K562 (cell line): Measurements from ENCODE around the gene GP1BB. TPM values are rescaled to one million over a fixed set of nuclear protein-coding genes. Genes with fewer than 3 reads are reported as not detected.

Experiments used
- ARHGAP35 ChIP-seq: fragments of 450-650 bp; IDR thresholded peaks from 2 replicates; pipeline ENCODE4 v1.6.1; 2018; ENCODE audit not compliant: partially characterized antibody
- CHD1 ChIP-seq: fragments of 200-600 bp; sonication (generic); IDR thresholded peaks from one replicate; pipeline ENCODE4 v1.6.1; 2012; ENCODE audit warnings: mild to moderate bottlenecking, moderate library complexity, low read length, inconsistent platforms
- FOS ChIP-seq: IDR thresholded peaks from 3 replicates; pipeline ENCODE4 v1.6.1; 2011; ENCODE audit not compliant: insufficient read length; ENCODE audit errors: extremely low read depth
- GABPB1 ChIP-seq: sonication (generic); formaldehyde crosslinking; IDR thresholded peaks from 2 replicates; pipeline ENCODE4 v1.8.0; 2022; ENCODE audit warnings: mild to moderate bottlenecking, missing genetic modification reagents
- GTF2E2 ChIP-seq: fragments of 200-800 bp; sonication (Bioruptor generic); IDR thresholded peaks from 2 replicates; pipeline ENCODE4 v1.6.1; 2016; ENCODE audit warnings: missing genetic modification characterization, missing compliant biosample characterization
- MTA1 ChIP-seq: fragments of 450-650 bp; IDR thresholded peaks from 2 replicates; pipeline ENCODE4 v1.6.1; 2017; ENCODE audit warnings: borderline replicate concordance
- NFE2L1 ChIP-seq: fragments of 450-650 bp; IDR thresholded peaks from 2 replicates; pipeline ENCODE4 v1.6.1; 2016; ENCODE audit warnings: missing genetic modification characterization, low read depth, mild to moderate bottlenecking, missing compliant biosample characterization, moderate library complexity, borderline replicate concordance
- SOX6 ChIP-seq: fragments of 450-650 bp; IDR thresholded peaks from 2 replicates; pipeline ENCODE4 v1.6.1; 2014; ENCODE audit warnings: mild to moderate bottlenecking
- ZNF124 ChIP-seq: sonication (generic); formaldehyde crosslinking; IDR thresholded peaks from 2 replicates; pipeline ENCODE4 v1.8.1; 2022; ENCODE audit warnings: missing genetic modification reagents
- ZNF347 ChIP-seq: fragments of 450-650 bp; formaldehyde crosslinking; IDR thresholded peaks from 2 replicates; pipeline ENCODE4 v1.4.0; 2020; ENCODE audit warnings: low read depth, mild to moderate bottlenecking, moderate library complexity
- polyA plus RNA-seq, 8 experiments: library from polyadenylated mRNA; depleted of rRNA in 4 of 8; stranded (reverse) in 5 of 8; unstranded in 3 of 8; fragments of >200 nt; fragmentation: Nextera tagmentation in 2 of 8; fragmentation: Illumina TruSeq in 1 of 8; extraction: Ambion mirVana in 2 of 8; extraction: Trizol in 1 of 8; gene quantifications; 2 replicates each; pipeline versions ENCODE4 v1.2.1 to v1.2.3, GENCODE V29; 2011 to 2014; ENCODE audit warnings: inconsistent platforms in 1 of 8, missing spikeins in 1 of 8
- total RNA-seq, 7 experiments: library from RNA; depleted of rRNA in 6 of 7; stranded (reverse); fragments of >200 nt in 6 of 7; fragmentation: Illumina TruSeq in 2 of 7; extraction: Trizol in 2 of 7; gene quantifications; 2 replicates each; pipeline versions ENCODE4 v1.2.1 to v1.2.3, GENCODE V29; 2011 to 2021; ENCODE audit warnings: low replicate concordance in 1 of 7
- TF ChIP-seq, protein P1 (sequence below): fragments of 450-650 bp; IDR thresholded peaks from 2 replicates; pipeline ENCODE4 v1.6.1; 2017; ENCODE audit warnings: antibody characterized with exemption, mild to moderate bottlenecking
- TF ChIP-seq, protein P2 (sequence below), 3 experiments: IDR thresholded peaks in 2 of 3; conservative IDR thresholded peaks in 1 of 3; 2 replicates each; pipeline ENCODE4 v1.5.1; 2011 to 2012; ENCODE audit warnings: low read length in 3 of 3, mild to moderate bottlenecking in 3 of 3, control low read depth in 2 of 3, improper control_type of control experiment in 1 of 3, inconsistent platforms in 1 of 3, low read depth in 1 of 3, mixed read lengths in 1 of 3, moderate library complexity in 1 of 3; ENCODE audit not compliant: insufficient read depth in 2 of 3
- TF ChIP-seq, protein P3 (sequence below): sonication (generic); formaldehyde crosslinking; IDR thresholded peaks from 2 replicates; pipeline ENCODE4 v1.8.0; 2022; ENCODE audit warnings: mild to moderate bottlenecking, missing genetic modification reagents
- TF ChIP-seq, protein P4 (sequence below), 2 experiments: IDR thresholded peaks; 2 replicates each; pipeline ENCODE4 v1.6.1; 2011; ENCODE audit warnings: borderline replicate concordance in 1 of 2, control low read depth in 1 of 2, low read depth in 1 of 2, low read length in 1 of 2, mild to moderate bottlenecking in 1 of 2, mixed read lengths in 1 of 2, moderate library complexity in 1 of 2; ENCODE audit not compliant: insufficient read depth in 1 of 2, insufficient read length in 1 of 2, poor library complexity in 1 of 2, severe bottlenecking in 1 of 2; ENCODE audit errors: extremely low read depth in 1 of 2
- TF ChIP-seq, protein P5 (sequence below): fragments of 250-450 bp; sonication (Bioruptor Pico); IDR thresholded peaks from 2 replicates; pipeline ENCODE4 v1.8.0; 2022; ENCODE audit warnings: inconsistent platforms

GP1BB gene
- total and polyA plus RNA-seq, 9 of the 15 experiments (the other 6 are each of a cell fraction or from before 2014, with no cell fraction given) = 0.69 to 162 (median 2.8) TPM

DNA sequence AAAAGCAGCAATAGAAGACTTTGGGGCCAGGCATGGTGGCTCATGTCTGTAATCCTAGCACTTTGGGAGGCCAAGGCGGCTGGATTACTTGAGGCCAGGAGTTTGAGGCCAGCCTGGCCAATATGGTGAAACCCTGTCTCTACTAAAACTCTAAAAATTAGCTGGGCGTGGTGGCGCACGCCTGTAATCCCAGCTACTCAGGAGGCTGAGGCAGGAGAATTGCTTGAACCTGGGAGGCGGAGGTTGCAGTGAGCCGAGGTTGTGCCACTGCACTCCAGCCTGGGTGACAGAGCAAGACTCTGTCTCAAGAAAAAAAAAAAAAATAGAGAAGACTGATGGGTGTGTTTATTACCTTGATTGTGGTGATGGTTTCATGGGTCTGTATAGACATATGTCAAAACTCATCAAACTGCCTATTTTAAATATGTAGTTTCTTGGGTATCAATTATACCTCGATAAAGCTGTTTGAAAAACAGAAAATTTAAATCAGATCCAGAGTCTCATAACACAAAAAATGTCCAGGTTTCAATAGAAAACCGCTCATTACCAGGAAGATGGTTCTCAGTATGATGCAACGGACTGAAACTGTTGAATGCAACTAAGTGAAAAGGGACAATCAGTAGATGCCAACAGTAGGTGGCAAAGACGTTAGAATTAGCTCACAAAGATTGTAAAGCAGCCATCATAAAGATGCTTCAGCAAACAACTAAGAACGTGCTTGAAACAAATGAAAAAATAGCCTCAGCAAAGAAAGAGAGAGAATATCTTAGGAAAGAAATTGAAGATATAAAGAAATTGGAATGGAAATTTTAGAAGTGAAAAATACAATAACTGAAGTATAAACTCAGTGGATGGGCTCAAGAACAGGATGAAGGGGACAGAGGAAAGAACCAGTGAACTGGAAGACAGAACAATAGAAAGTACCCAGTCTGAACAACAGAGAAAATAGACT is 42.2 kb upstream of the GP1BB start (continued):
- TF ChIP-seq, protein P1, sequence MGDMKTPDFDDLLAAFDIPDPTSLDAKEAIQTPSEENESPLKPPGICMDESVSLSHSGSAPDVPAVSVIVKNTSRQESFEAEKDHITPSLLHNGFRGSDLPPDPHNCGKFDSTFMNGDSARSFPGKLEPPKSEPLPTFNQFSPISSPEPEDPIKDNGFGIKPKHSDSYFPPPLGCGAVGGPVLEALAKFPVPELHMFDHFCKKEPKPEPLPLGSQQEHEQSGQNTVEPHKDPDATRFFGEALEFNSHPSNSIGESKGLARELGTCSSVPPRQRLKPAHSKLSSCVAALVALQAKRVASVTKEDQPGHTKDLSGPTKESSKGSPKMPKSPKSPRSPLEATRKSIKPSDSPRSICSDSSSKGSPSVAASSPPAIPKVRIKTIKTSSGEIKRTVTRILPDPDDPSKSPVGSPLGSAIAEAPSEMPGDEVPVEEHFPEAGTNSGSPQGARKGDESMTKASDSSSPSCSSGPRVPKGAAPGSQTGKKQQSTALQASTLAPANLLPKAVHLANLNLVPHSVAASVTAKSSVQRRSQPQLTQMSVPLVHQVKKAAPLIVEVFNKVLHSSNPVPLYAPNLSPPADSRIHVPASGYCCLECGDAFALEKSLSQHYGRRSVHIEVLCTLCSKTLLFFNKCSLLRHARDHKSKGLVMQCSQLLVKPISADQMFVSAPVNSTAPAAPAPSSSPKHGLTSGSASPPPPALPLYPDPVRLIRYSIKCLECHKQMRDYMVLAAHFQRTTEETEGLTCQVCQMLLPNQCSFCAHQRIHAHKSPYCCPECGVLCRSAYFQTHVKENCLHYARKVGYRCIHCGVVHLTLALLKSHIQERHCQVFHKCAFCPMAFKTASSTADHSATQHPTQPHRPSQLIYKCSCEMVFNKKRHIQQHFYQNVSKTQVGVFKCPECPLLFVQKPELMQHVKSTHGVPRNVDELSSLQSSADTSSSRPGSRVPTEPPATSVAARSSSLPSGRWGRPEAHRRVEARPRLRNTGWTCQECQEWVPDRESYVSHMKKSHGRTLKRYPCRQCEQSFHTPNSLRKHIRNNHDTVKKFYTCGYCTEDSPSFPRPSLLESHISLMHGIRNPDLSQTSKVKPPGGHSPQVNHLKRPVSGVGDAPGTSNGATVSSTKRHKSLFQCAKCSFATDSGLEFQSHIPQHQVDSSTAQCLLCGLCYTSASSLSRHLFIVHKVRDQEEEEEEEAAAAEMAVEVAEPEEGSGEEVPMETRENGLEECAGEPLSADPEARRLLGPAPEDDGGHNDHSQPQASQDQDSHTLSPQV = no peak; the same call in 1 of the 2 replicates
- TF ChIP-seq ZNF347 (CRISPR knock-in tag) (no peak), GTF2E2 (tag) (peak; percentile 96), GABPB1 (CRISPR knock-in tag) (no peak), CHD1 (no peak), MTA1 (peak; percentile 12; the same call in 1 of the 2 replicates), ZNF124 (CRISPR knock-in tag) (no peak), FOS (no peak), ARHGAP35 (no peak), SOX6 (peak; percentile 76), NFE2L1 (tag) (peak; percentile 12; the same call in 1 of the 2 replicates)
- TF ChIP-seq, protein P2, sequence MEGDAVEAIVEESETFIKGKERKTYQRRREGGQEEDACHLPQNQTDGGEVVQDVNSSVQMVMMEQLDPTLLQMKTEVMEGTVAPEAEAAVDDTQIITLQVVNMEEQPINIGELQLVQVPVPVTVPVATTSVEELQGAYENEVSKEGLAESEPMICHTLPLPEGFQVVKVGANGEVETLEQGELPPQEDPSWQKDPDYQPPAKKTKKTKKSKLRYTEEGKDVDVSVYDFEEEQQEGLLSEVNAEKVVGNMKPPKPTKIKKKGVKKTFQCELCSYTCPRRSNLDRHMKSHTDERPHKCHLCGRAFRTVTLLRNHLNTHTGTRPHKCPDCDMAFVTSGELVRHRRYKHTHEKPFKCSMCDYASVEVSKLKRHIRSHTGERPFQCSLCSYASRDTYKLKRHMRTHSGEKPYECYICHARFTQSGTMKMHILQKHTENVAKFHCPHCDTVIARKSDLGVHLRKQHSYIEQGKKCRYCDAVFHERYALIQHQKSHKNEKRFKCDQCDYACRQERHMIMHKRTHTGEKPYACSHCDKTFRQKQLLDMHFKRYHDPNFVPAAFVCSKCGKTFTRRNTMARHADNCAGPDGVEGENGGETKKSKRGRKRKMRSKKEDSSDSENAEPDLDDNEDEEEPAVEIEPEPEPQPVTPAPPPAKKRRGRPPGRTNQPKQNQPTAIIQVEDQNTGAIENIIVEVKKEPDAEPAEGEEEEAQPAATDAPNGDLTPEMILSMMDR (IDR thresholded peaks at IDR 0.05 in 2 of 3, conservative IDR thresholded peaks at IDR 0.05 in 1 of 3; ENCODE audit: insufficient read depth in 2 of 3, low read depth in 1 of 3, low read length in 3 of 3) = no peak
- TF ChIP-seq, protein P3, sequence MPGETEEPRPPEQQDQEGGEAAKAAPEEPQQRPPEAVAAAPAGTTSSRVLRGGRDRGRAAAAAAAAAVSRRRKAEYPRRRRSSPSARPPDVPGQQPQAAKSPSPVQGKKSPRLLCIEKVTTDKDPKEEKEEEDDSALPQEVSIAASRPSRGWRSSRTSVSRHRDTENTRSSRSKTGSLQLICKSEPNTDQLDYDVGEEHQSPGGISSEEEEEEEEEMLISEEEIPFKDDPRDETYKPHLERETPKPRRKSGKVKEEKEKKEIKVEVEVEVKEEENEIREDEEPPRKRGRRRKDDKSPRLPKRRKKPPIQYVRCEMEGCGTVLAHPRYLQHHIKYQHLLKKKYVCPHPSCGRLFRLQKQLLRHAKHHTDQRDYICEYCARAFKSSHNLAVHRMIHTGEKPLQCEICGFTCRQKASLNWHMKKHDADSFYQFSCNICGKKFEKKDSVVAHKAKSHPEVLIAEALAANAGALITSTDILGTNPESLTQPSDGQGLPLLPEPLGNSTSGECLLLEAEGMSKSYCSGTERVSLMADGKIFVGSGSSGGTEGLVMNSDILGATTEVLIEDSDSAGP = no peak
- TF ChIP-seq, protein P4, sequence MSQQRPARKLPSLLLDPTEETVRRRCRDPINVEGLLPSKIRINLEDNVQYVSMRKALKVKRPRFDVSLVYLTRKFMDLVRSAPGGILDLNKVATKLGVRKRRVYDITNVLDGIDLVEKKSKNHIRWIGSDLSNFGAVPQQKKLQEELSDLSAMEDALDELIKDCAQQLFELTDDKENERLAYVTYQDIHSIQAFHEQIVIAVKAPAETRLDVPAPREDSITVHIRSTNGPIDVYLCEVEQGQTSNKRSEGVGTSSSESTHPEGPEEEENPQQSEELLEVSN (IDR thresholded peaks at IDR 0.05; ENCODE audit: borderline replicate concordance in 1 of 2, extremely low read depth in 1 of 2, insufficient read depth in 1 of 2, insufficient read length in 1 of 2, low read depth in 1 of 2, low read length in 1 of 2, poor library complexity in 1 of 2, severe bottlenecking in 1 of 2) = no peak
- TF ChIP-seq, protein P5, sequence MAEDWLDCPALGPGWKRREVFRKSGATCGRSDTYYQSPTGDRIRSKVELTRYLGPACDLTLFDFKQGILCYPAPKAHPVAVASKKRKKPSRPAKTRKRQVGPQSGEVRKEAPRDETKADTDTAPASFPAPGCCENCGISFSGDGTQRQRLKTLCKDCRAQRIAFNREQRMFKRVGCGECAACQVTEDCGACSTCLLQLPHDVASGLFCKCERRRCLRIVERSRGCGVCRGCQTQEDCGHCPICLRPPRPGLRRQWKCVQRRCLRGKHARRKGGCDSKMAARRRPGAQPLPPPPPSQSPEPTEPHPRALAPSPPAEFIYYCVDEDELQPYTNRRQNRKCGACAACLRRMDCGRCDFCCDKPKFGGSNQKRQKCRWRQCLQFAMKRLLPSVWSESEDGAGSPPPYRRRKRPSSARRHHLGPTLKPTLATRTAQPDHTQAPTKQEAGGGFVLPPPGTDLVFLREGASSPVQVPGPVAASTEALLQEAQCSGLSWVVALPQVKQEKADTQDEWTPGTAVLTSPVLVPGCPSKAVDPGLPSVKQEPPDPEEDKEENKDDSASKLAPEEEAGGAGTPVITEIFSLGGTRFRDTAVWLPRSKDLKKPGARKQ (CRISPR knock-in tag) = no peak
